Hepatic stellate cell (primary cell): Measurements from ENCODE around the gene ZNF680.
"Not testable (repeated sequence)": the region's sequence is repeated elsewhere in the genome, so short reads cannot be mapped to it uniquely, and the experiment has no call there.

Experiments
- DNase-seq: peaks from one replicate; pipeline ENCODE4 v3.0.0; 2011; ENCODE audit warnings: low spot score

Gene ZNF680

DNA sequence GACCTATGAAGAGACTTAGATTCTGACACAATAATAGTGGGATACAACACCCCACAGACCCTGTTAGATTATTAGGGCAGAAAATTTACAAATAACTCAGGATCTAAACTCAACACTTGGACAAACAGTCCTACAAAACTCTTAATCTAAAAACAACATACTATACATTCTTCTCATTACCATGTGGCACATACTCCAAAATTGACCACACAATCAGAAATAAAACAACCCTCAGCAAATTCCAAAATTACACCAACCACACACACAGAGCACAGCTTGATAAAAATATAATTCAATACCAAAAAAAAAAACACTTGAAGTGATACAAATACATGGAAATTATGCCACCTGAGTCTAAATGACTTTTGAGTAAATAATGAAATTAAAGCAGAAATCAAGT lies 7.8 kb downstream of the ZNF680 start:
- no peak for DNase-seq

DNA sequence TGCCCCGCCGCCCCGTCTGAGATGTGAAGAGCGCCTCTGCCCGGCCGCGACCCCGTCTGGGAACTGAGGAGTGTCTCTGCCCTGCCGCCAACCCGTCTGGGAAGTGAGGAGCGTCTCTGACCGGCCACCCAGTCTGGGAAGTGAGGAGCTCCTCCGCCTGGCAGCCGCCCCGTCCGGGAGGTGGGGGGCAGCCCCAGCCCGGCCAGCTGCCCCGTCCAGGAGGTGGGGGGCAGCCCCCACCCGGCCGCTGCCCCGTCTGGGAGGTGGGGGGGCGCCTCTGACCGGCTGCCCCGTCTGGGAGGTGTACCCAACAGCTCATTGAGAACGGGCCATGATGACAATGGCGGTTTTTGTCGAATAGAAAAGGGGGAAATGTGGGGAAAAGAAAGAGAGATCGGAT lies 8.7 kb downstream of the ZNF680 start:
- DNase-seq, result not testable (repeated sequence)

DNA sequence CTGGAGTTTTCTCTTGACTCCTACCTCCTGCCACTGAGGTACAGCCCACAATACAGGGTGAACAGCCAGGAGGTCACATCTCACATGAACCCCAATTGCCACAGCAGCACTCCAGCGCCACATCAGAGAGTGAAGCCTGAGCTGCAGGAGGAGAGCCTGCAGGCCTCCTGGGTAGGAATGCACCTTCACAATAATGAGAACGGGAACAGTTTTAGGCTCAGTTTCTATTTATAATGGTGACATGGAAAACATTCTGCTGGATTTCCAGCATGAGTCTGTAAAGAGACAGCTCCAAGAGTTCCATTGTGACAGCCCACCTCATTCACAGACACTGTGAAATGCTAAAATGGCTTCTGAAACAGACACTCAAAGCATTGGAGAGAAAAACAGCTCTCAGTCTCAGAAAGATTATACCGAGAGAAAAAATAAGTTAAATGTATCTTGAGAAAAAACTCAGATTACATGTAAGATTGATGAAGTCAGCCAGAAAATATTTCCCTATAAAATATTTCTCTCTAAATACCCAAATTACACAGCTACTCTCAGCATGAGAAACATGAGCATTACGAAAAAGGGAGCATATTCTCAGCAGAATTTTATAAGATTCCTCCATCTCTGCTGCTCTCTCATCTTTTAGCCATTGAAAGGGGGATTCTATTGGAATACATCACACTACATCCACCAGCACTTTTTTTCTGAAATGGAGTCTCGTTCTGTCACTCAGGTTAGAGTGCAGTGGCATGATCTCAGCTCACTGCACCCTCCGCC lies 11.3 kb downstream of the ZNF680 start:
- DNase-seq, result no peak

DNA sequence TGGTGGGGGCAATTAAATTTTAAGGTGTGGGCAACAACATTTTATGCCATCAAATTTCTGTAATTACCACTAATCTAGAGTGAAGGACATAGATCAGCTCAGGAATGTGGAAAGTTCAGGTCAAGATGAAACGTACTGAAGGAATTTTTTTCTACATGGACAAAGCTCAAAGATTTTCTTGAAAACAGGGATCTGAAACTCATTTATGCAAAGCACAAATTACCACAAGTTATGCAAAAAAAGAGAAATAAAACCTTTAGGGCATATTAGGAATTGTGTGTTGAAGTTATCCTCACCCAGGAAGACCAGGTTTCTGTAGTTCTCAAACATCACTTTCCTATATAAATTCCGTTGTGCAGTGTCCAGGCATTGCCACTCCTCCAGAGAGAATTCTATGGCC lies 18.9 kb downstream of the ZNF680 start:
- DNase-seq, result no peak

DNA sequence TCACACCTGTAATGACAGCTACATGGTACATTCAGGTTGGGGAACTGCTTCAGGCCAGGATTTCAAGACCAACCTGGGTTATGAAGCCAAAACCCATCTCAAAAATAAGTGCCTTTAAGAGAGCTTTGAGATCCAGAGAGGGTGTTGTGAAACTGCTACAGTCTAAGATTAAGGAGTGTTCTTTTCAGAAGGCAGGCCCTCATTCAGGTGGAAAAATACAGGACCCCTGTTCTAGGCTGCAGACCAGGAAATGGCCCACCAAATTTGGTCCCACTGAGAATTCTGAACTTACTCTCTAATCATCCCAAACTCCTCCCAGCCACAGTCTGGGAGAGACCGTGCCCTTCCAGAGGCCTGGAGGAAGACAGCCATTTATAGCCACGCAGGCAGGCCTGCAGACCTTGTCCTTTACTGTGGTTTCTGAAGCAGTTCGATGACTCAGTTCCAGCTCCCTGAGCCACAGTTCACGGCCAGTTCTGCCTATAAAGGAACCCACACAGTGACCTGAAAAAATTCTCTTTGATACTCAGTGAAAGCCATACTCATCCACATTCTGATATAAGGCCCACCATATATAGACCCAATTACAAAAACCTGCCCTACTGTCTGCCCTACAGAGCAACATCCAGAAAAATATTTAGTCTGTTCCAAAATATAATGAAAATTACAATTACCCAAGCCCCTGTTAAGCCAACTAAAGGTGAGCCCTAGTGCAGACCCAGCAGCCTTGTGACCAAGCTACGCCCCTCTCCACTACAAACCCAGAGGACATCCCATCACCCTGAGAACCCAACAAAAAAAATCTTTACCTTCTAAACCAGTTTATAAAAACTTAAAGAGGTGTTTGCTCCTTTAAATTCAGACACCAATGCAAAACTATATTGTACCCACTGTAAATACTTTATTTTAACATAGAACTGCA lies 21.2 kb downstream of the ZNF680 start:
- peak; percentile 47 for DNase-seq

DNA sequence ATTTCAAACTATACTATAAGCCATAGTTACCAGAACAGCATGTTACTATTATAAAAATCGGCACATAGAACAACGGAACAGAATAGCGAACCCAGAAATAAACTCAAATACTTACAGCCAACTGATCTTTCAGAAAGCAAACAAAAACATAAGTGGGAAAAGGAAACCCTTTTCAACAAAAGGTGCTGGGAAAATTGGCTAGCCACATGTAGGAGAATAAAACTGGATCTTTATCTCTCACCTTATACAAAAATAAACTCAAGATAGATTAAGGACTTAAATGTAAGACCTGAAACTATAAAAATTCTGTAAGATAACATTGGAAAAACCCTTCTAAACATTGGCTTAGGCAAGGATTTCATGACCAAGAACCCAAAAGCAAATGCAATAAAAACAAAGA lies 29.1 kb downstream of the ZNF680 start:
- no peak for DNase-seq

DNA sequence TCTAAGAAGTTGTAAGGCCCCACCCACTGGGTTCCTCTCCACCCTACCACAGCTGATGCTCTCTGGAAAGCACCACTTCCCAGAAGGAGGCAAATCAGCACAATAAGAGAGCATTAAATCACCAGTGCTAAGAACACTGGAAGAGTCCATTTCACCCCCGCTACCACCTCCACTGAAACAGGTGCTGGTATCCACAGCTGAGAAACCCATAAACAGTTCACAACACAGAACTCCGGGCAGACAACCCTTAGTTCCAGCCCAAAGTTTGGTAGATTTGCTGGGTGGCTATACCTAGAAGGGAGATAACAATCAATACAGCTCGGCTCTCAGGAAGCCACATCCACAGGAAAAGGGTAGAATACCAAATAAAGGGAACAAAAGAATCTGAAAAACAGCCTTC lies 34.1 kb downstream of the ZNF680 start:
- DNase-seq, result no peak

DNA sequence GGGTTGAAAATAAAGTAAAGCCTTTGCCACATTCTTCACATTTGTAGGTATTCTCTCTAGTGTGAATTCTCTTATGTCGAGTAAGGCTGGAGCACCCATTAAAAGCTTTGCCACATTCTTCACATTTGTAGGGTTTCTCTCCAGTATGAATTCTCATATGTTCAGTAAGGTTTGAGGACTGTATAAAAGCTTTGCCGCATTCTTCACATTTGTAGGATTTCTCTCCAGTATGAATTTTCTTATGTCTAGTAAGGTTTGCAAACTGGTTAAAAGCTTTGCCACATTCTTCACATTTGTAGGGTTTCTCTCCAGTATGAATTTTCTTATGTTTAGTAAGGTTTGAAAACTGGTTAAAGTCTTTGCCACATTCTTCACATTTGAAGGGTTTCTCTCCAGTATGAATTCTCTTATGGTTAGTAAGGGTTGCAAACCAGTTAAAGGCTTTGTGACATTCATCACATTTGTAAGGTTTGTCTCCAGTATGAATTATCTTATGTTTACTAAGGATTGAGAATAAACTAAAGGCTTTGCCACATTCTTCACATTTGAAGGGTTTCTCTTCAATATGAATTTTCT lies 41.4 kb downstream of the ZNF680 start:
- no peak for DNase-seq

DNA sequence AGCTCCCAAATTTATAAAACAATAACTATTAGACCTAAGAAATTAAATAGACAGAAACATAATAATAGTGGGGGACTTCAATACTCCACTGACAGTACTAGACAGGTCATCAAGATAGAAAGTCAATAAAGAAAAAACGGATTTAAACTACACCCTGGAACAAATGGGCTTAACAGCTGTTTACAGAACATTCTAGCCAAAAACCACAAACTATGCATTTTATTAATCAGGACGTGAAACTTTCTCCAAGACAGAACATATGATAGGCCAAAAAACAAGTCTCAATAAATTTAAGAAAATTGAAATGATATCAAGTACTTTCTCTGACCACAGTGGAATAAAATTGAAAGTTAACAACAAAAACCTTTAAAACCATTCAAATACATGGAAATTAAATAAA lies 46.4 kb downstream of the ZNF680 start:
- no peak for DNase-seq

DNA sequence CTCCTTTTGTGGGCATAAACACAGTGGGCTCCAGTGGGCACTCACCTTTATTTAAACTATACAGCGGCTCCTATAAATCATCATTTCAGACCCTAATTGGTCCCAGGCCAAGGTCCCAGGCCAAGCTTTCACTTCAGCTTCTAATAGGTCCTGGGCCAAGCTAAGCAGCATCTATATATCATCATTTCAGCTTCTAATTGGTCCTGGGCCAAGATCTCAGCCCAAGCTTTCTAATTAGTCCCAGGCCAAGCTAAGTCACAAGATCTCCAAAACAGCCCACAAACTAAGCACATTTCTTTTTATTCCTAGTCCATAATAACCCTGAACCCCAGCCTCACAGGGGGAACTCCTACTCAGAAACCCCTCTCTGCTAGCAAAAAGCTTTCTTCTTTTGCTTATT lies 47.1 kb downstream of the ZNF680 start:
- no peak for DNase-seq

DNA sequence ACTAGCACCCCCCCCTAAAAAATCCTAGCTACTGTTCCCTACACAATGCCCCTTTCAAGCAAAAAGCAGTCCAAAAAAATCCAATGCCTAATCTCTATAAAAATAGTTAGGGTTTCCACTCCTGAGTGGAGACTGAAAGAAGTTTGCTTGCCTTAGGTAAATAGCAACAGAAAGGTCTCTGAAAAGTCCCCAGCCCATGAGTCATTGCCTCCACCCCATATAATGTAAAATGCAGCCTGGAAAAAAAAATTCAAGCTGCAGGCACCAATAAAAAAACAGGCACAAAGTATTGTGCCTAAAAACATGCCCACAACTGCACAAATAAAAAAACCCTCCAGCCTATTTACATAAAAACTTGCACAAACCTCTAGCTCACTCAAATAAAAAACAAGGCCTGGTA lies 47.5 kb downstream of the ZNF680 start:
- DNase-seq, result no peak

DNA sequence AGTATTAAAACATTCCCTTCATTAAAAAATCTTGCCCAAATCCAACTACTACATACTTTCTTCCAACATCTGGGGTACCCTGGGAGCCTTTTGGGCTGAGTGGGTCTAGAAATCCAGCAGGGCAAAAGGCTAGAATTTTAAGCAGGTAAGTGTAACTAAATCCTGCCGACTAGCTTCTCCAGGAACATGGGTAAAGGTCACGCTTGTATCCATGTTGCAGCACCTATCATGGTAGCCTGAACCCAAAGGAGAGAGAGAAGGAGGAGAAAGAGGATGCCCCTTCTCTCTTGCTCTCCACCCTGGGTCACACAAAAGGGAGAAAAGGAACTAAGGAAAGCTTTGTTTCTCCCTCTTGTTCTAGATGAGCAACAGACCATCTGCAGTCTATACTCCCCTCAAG lies 53.3 kb downstream of the ZNF680 start:
- DNase-seq, result no peak

DNA sequence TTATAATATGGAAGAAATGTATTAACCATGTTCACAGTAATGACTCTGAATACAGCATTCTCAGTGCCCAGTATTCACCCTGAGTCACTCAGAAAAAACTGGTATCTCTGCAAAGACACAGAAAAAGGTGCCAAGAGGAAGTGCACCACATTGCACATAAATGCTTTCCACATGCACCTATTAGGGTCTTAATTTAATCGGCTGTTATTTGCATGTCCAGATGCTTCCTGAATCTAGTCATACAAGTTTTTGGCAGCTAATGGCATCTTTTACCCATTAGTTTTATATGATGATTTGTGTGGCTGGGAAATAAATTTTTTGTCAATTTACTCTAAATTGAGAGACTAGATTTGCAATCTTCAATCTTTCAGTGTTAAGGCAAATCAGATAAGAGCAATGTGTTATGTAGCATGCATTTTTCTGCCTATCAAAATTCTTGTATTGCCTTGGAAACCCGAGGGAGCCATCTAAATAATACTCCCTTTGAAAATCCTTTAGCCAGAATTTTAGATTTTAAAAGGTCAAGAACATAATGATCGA lies 58.2 kb downstream of the ZNF680 start:
- no peak for DNase-seq

DNA sequence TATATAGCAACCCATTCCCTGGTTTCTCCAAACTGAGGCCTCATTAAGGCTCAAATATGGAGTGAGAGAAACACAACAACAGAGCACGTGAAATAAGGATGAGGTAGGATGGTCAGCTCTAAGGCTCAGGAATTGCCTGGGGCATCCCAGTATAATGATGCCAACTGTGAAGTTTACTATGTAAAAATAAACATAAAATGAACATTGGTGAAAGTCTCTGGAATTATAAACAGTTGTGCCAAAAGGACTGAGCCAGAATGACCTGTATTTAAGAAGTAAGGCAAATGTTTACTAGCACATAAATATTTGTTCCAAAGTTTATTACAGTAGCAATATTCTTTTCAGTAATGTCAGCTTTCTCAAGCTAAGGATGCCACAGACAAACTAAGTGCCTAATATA lies 64.6 kb downstream of the ZNF680 start:
- DNase-seq, result no peak

DNA sequence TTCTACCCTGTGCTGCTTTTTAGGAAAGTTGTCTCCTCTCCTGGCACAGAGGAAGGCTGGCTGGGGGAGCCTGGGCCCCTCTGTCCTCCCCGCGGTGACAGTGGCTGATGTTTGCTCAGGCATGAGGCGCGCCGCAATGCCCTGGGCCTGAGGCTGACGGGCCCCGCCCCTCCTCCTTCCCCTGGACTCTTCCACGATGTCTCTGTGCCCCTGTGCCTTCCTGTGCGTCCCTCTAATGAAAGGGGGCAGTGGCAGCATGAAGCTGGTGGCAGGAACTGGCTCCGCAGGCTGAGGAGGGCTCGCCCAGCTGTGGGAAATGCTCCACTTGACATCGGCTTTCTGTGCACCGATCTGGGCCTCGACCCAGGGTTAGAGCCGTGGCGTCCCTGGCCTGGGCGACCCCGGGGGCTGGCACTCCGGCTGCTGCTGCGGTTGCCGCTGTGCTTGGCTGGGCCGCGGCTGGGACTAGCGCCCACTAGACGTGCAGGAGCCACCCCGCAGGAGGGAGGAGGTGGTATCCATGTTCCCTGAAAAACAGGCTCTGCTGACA lies 67.9 kb downstream of the ZNF680 start:
- DNase-seq, result no peak

DNA sequence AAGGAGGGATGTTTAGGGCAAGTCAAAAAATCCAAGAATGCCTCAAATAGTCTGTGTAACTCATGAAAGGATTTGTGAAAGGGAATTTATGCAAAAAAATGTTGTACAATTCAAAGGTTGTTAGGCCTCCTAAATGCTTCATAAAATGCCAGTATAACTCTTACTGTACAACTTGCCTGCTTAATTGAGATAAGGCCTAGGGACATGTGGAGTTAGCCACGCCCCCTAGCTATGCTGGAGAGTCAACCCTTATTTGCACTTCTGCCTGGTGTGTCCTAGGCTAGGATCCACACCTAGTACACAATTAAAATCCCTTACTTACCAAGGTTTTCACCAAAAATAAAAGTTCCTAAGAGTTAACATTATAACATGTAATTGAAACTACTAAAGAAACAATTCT lies 77.2 kb downstream of the ZNF680 start:
- no peak for DNase-seq
